ENCODE data around the gene DCANP1.

DCANP1 gene

GRCh38 chr5:135442431-135443160 lies 4.6 kb downstream of the DCANP1 start:
- DNase-seq (ENCODE audit: low read depth in 4 of 4, low spot score in 1 of 4) = no peak

GRCh38 chr5:135441919-135442318 lies 5.2 kb downstream of the DCANP1 start:
- no peak for DNase-seq (ENCODE audit: low read depth in 4 of 4, low spot score in 1 of 4)

GRCh38 chr5:135441350-135441831 lies 5.8 kb downstream of the DCANP1 start:
- no peak for DNase-seq (ENCODE audit: low read depth in 4 of 4, low spot score in 1 of 4)

- DNase-seq (ENCODE audit: low read depth in 4 of 4, low spot score in 1 of 4) = no peak
These were observed 6.2 kb downstream of the DCANP1 start for GRCh38 chr5:135440916-135441315.

GRCh38 chr5:135439231-135440205 lies 7.6 kb downstream of the DCANP1 start:
- no peak for DNase-seq (ENCODE audit: low read depth in 4 of 4, low spot score in 1 of 4)

- DNase-seq (ENCODE audit: low read depth in 4 of 4, low spot score in 1 of 4) = no peak
These were observed 8.4 kb downstream of the DCANP1 start for GRCh38 chr5:135438636-135439221.

GRCh38 chr5:135437796-135438560 lies 9.2 kb downstream of the DCANP1 start:
- no peak for DNase-seq (ENCODE audit: low read depth in 4 of 4, low spot score in 1 of 4)

- DNase-seq (ENCODE audit: low read depth in 4 of 4, low spot score in 1 of 4) = no peak
These were observed 9.7 kb downstream of the DCANP1 start for GRCh38 chr5:135437422-135437795.

- DNase-seq (ENCODE audit: low read depth in 4 of 4, low spot score in 1 of 4) = no peak
These were observed 10.2 kb downstream of the DCANP1 start for GRCh38 chr5:135436951-135437418.

GRCh38 chr5:135435467-135436330 lies 11.4 kb downstream of the DCANP1 start:
- no peak for DNase-seq (ENCODE audit: low read depth in 4 of 4, low spot score in 1 of 4)

GRCh38 chr5:135434591-135435466 lies 12.3 kb downstream of the DCANP1 start:
- DNase-seq (ENCODE audit: low read depth in 4 of 4, low spot score in 1 of 4) = no peak

- DNase-seq (ENCODE audit: low read depth in 4 of 4, low spot score in 1 of 4) = no peak
These were observed 13.3 kb downstream of the DCANP1 start for GRCh38 chr5:135433681-135434426.

GRCh38 chr5:135432113-135432512 lies 15.0 kb downstream of the DCANP1 start:
- DNase-seq (ENCODE audit: low read depth in 4 of 4, low spot score in 1 of 4) = no peak

- no peak for DNase-seq (ENCODE audit: low read depth in 4 of 4, low spot score in 1 of 4)
These were observed 17.1 kb downstream of the DCANP1 start for GRCh38 chr5:135430135-135430437.

- no peak for DNase-seq (ENCODE audit: low read depth in 4 of 4, low spot score in 1 of 4)
These were observed 17.6 kb downstream of the DCANP1 start for GRCh38 chr5:135429301-135430134.

GRCh38 chr5:135428586-135428985 lies 18.6 kb downstream of the DCANP1 start:
- no peak for DNase-seq (ENCODE audit: low read depth in 4 of 4, low spot score in 1 of 4)
